Measurements from ENCODE around the gene PROC. TPM values are rescaled to one million over a fixed set of nuclear protein-coding genes. Genes with fewer than 3 reads are reported as not detected.

Gene PROC
- total RNA-seq, 1 donor from 2014 or later = 0.17 TPM

DNA sequence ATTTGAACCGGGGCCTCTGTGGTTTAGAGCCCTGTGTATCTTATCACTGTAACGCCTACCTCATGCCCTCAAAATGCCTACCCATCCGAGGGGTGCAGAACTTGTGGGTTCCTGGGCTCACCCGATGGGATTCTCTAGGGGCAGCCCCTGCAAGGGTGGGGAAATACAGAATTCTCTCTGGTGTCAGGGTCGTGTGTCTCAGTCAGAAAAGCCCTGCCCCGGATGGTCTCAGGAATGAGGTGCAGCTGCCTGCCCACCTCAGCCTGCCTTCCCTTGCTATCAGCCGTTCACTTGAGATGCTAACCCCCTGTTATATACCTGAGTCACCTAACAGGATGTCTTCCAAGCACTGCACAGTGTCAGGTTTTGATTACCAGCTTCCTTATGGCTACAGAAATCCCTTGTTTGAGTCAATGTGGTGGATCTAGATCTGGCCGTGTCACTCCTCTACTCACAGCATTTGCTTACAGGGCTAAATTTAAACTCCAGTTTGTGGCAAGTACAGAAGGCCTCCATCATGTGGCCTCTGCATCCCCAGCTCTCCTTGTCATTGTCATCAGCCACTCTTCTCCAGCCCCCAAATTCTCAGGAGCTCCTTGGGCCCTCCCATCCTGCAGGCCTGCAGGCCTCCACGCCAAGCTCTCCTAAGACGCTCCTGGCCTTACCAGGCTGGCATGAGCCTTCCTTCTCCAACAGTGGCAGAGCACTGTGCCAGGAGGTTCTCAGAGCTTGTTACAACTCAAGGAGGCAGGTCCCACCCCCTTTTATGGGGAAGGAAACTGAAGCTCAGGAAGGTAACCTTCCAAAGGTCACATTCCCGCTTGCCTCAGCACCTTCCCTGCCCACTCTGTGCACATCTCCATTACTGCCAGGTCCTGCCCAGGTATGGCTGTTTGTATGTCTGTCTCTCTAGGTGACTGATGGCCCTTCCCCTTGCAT is 16.2 kb upstream of the PROC start:
- H3K4me3 ChIP-seq (ENCODE audit: low read depth, low read length) = no peak overlapping the region
- no peak for DNase-seq (ENCODE audit: low read depth)

DNA sequence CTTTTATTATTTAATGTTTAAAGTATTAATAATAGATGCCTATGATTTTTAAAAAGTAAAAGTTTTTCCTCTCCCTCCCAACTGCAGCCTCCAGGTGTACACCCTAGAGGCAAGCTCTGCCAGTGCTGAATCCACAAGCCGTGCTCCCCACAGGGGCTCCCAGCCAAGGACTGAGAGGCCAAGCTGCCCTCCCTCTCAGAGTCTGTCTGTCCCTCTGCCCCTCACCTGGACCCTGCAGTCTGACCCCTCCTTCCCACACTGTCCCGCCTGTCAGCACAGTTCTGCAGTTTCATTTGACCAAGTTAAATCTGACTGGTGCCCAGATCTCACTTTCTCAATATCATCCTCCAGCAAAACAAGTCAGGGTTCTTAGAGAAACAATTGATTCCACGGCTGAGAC is 14.8 kb upstream of the PROC start:
- no peak overlapping the region for H3K4me3 ChIP-seq (ENCODE audit: low read depth, low read length)
- TF ChIP-seq, protein P1, sequence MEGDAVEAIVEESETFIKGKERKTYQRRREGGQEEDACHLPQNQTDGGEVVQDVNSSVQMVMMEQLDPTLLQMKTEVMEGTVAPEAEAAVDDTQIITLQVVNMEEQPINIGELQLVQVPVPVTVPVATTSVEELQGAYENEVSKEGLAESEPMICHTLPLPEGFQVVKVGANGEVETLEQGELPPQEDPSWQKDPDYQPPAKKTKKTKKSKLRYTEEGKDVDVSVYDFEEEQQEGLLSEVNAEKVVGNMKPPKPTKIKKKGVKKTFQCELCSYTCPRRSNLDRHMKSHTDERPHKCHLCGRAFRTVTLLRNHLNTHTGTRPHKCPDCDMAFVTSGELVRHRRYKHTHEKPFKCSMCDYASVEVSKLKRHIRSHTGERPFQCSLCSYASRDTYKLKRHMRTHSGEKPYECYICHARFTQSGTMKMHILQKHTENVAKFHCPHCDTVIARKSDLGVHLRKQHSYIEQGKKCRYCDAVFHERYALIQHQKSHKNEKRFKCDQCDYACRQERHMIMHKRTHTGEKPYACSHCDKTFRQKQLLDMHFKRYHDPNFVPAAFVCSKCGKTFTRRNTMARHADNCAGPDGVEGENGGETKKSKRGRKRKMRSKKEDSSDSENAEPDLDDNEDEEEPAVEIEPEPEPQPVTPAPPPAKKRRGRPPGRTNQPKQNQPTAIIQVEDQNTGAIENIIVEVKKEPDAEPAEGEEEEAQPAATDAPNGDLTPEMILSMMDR (conservative IDR thresholded peaks at IDR 0.05; ENCODE audit: low read depth, low read length) = no peak
- no peak for DNase-seq (ENCODE audit: low read depth)

More for the DNA sequence above, 16.2 kb upstream of the PROC start:
- TF ChIP-seq, protein P1 (conservative IDR thresholded peaks at IDR 0.05; ENCODE audit: low read depth, low read length) = no peak

DNA sequence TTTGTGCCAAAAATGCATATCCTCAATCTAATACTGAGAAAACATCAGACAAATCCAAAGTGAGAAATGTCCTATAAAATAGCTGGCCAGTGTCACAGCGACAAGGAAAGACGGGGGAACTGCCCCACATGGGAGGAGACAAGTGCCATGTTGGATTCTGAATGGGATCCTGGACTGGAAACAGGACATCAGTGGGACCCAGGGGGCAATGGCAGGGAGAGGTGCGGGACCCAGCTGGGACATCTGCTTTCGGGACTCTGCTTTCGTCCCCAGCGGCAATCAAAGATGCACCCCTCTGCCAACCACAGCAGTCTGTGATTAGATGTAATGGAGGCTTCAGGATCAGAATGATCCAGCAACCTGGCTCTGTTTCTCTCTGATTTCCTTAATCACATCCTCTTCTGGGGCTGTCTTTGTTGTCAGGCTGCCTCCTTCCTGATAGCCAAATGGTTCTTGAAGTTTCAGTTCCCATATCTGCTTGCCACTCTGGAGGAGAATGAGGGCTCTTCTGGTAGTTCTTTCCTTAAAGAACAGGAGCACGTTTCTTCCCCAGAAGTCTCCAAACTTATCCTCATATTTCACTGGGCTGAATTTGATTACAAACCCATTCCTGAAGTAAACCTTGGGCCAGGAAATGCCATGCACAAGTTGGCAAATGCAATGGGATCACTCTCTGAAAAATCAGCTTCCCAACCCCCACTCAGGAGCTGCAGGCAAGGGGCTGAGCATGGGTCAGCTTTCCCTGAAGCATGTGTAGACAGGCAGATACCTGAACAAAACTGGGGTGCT is 13.6 kb upstream of the PROC start:
- TF ChIP-seq, protein P1 (conservative IDR thresholded peaks at IDR 0.05; ENCODE audit: low read depth, low read length) = no peak
- DNase-seq (ENCODE audit: low read depth) = no peak
- no peak overlapping the region for H3K4me3 ChIP-seq (ENCODE audit: low read depth, low read length)

DNA sequence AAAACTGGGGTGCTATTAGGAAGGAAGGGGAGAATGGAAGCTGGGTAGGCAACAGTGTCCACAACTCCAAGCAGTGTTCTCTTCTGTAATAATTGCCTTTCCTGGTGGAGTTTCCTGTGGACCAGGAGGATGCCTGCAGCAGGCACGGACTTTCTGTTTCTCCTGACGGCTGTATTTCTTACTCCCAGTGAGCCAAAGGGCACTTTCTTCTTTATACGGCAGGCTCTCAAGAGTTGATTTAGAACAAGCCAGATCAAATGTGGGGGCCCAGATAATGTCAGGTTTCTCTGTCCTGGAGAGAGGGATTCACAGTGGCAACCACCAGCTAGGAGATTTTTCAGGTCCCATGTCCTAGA is 13.0 kb upstream of the PROC start:
- no peak overlapping the region for H3K4me3 ChIP-seq (ENCODE audit: low read depth, low read length)
- DNase-seq (ENCODE audit: low read depth) = no peak
- TF ChIP-seq, protein P1 (conservative IDR thresholded peaks at IDR 0.05; ENCODE audit: low read depth, low read length) = no peak

DNA sequence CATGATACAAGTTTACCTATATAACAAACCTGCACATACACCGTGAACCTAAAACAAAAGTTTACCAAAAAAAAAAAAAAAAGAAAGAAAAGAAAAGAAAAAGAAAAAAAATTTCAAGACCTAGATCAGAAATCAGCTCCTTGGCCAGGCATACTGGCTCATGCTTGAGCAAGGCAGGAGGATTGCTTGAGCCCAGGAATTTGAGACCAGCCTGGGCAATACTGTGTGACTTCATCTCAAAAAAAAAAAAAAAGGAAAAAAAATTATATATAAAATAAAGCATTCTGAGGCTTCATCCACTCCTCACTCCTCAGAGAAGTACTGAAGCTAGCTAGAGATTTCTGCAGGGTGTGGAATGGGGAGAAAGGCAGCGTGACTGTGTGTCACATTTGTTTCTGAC is 11.8 kb upstream of the PROC start:
- no peak for DNase-seq (ENCODE audit: low read depth)
- no peak overlapping the region for H3K4me3 ChIP-seq (ENCODE audit: low read depth, low read length)
- TF ChIP-seq, protein P1 (conservative IDR thresholded peaks at IDR 0.05; ENCODE audit: low read depth, low read length) = no peak

DNA sequence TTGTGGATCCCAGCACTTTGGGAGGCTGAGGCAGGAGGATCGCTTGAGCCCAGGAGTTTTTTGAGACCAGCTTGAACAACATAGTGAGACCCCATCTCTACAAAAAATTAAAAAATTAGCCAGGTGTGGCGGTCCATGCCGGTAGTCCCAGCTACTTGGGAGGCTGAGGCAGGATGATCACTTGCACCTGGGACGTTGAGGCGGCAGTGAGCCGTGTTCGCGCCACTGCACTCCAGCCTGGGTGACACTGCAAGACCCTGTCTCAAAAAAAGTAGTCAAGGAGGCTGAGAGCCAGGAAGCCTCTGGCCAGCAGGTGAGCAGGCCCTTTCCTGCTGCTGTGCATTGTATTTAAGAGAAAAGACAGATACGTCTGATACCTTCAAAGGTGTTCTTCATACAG is 11.1 kb upstream of the PROC start:
- DNase-seq (ENCODE audit: low read depth) = no peak
- TF ChIP-seq, protein P1 (conservative IDR thresholded peaks at IDR 0.05; ENCODE audit: low read depth, low read length) = no peak
- no peak overlapping the region for H3K4me3 ChIP-seq (ENCODE audit: low read depth, low read length)

All from epithelial cell of proximal tubule (primary cell).